Memory B cell (primary cell): ENCODE results near the gene RNF168.
A peak's percentile ranks its signal among the peaks of the same experiment; 100 is the strongest.
"Not testable (repeated sequence)": the region's sequence is repeated elsewhere in the genome, so short reads cannot be mapped to it uniquely, and the experiment has no call there.

ENCODE experiments used
- ATAC-seq: fragments of 150-1000 bp; cut with Tn5 transposase; 2 replicates; pipeline ENCODE4 v1.10.0; 2021; ENCODE audit warnings: low read depth, mild to moderate bottlenecking, moderate library complexity
- DNase-seq, 2 donors: peaks; one replicate each; pipeline ENCODE4 v3.0.0; 2022; ENCODE audit warnings: low spot score in 2 of 2
- H3K27ac Mint-ChIP-seq: one replicate; pipeline ENCODE4 v1.8.0; 2022; ENCODE audit warnings: mild to moderate bottlenecking, moderate library complexity, mixed read lengths
- H3K27me3 Mint-ChIP-seq: one replicate; pipeline ENCODE4 v1.8.0; 2022; ENCODE audit warnings: mixed read lengths
- H3K36me3 Mint-ChIP-seq: one replicate; pipeline ENCODE4 v1.8.0; 2022; ENCODE audit warnings: mild to moderate bottlenecking, mixed read lengths
- H3K4me1 Mint-ChIP-seq: one replicate; pipeline ENCODE4 v1.8.0; 2022; ENCODE audit warnings: mixed read lengths
- H3K4me3 Mint-ChIP-seq: one replicate; pipeline ENCODE4 v1.8.0; 2022; ENCODE audit warnings: mild to moderate bottlenecking, moderate library complexity, mixed read lengths
- H3K9me3 Mint-ChIP-seq: one replicate; pipeline ENCODE4 v1.8.0; 2022; ENCODE audit warnings: mixed read lengths

RNF168 gene

DNA sequence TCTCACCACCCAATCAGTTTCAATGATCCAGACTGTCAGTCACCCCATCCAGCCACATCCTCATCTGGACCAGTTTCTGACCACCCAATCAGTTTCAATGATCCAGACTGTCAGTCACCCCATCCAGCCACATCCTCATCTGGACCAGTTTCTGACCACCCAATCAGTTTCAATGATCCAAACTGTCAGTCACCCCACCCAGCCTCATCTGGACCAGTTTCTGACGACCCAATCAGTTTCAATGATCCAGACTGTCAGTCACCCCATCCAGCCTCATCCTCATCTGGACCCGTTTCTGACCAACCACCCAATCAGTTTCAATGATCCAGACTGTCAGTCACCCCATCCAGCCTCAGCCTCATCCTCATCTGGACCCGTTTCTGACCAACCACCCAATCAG lies 33.4 kb downstream of the RNF168 start:
- not testable (repeated sequence) for H3K9me3 Mint-ChIP-seq, H3K4me1 Mint-ChIP-seq, H3K27ac Mint-ChIP-seq, DNase-seq, H3K27me3 Mint-ChIP-seq, H3K4me3 Mint-ChIP-seq, ATAC-seq
- H3K36me3 Mint-ChIP-seq, result peaks cover 24% of the 10 kb centered on the region

DNA sequence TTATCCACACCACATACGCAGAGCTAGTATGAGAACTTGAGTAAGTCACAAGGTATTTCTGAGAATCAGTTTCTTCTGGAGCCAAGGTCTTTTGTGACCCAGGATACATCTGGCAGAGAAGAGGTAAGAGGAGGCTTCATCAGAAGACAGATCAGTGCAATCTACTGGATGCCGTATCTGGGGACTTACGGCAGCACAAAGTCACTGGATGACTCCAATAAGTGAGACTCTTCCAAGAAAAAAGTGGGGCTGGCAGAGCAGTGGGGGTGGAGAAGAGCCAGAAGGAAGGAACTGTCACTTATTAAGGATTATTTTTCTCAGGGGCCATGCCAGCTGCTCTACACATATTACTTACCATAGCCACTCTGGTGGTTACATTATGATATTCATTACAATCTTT lies 39.8 kb downstream of the RNF168 start:
- Mint-ChIP-seq H3K27me3 (no peaks in the 10 kb centered on the region), H3K4me3 (no peak overlapping the region), H3K4me1 (peaks cover 3% of the 10 kb centered on the region), H3K36me3 (peaks cover 21% of the 10 kb centered on the region), H3K9me3 (peaks cover 13% of the 10 kb centered on the region), H3K27ac (no peak overlapping the region)
- no peak for ATAC-seq
- no peak for DNase-seq

DNA sequence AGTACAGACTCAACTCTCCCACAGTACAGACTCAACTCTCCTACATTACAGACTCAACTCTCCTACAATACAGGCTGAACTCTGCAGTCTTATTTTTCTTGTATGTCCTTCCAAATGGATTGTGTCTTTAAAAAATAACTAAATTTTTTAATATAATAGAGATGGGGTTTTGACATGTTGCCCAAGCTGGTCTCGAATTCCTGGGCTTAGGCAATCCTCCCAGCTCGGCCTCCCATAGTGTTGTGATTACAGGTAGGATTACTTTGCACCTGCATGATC lies 40.2 kb downstream of the RNF168 start:
- H3K36me3 Mint-ChIP-seq, result peaks cover 21% of the 10 kb centered on the region
- no peak overlapping the region for H3K4me3 Mint-ChIP-seq
- no peaks in the 10 kb centered on the region for H3K27me3 Mint-ChIP-seq
- DNase-seq, result no peak
- ATAC-seq, result no peak
- H3K9me3 Mint-ChIP-seq, result peaks cover 13% of the 10 kb centered on the region
- H3K27ac Mint-ChIP-seq, result no peak overlapping the region
- H3K4me1 Mint-ChIP-seq, result peaks cover 3% of the 10 kb centered on the region

- not testable (repeated sequence) for DNase-seq, H3K4me1 Mint-ChIP-seq, H3K27me3 Mint-ChIP-seq, ATAC-seq, H3K27ac Mint-ChIP-seq, H3K4me3 Mint-ChIP-seq
- Mint-ChIP-seq H3K9me3 (peaks cover 13% of the 10 kb centered on the region), H3K36me3 (peaks cover 20% of the 10 kb centered on the region)
Observed at GRCh38 chr3:196462680-196463477, 40.7 kb downstream of the RNF168 start.

- no peak for ATAC-seq
- peaks cover 16% of the 10 kb centered on the region for H3K36me3 Mint-ChIP-seq
- peaks cover 3% of the 10 kb centered on the region for H3K4me1 Mint-ChIP-seq
- H3K9me3 Mint-ChIP-seq, result peaks cover 11% of the 10 kb centered on the region
- no peak overlapping the region for H3K4me3 Mint-ChIP-seq
- DNase-seq, result no peak
- H3K27me3 Mint-ChIP-seq, result no peaks in the 10 kb centered on the region
- no peak overlapping the region for H3K27ac Mint-ChIP-seq
Observed at GRCh38 chr3:196458063-196458462, 45.5 kb downstream of the RNF168 start.

DNA sequence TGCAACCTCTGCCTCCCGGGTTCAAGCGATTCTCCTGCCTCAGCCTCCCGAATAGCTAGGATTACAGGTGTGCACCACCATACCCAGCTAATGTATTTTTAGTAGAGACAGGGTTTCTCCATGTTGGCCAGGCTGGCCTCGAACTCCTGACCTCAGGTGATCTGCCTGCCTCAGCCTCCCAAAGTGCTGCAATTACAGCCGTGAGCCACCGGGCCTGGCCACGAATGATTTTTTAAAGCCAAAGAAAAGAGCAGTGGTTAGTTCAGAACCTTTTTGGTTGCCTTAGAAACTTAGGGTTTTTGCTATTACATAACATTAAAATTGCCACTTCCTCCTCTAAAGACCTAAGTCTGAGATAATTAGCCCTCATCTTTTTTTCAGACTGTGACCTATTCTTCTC lies 46.1 kb downstream of the RNF168 start:
- not testable (repeated sequence) for H3K4me1 Mint-ChIP-seq, H3K27me3 Mint-ChIP-seq, H3K9me3 Mint-ChIP-seq, DNase-seq, H3K4me3 Mint-ChIP-seq, H3K27ac Mint-ChIP-seq
- peak; percentile 74 for ATAC-seq
- peaks cover 12% of the 10 kb centered on the region for H3K36me3 Mint-ChIP-seq

GRCh38 chr3:196454935-196455334 lies 48.6 kb downstream of the RNF168 start:
- Mint-ChIP-seq H3K27me3 (no peaks in the 10 kb centered on the region), H3K36me3 (peaks cover 3% of the 10 kb centered on the region), H3K9me3 (no peaks in the 10 kb centered on the region), H3K27ac (no peak overlapping the region), H3K4me1 (no peaks in the 10 kb centered on the region), H3K4me3 (no peak overlapping the region)
- no peak for ATAC-seq
- DNase-seq, result no peak

DNA sequence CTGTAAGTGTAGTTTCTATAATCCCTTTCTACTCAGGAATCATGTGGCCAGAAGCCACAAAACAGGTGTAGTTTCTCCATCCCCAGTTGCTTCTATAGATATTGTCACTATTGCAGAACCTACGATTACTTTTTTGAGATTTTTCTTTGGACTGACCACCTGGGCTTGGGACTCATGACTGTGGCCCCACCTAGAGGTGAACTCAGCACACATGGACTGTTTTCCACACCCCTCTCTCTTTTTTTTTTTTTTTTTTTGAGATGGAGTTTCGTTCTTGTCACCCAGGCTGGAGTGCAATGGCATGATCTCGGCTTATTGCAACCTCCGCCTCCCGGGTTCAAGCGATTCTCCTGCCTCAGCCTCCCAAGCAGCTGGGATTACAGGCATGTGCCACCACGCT lies 58.2 kb downstream of the RNF168 start:
- H3K36me3 Mint-ChIP-seq, H3K27me3 Mint-ChIP-seq, DNase-seq, H3K4me1 Mint-ChIP-seq, H3K4me3 Mint-ChIP-seq, ATAC-seq, H3K27ac Mint-ChIP-seq, H3K9me3 Mint-ChIP-seq: not testable (repeated sequence)

DNA sequence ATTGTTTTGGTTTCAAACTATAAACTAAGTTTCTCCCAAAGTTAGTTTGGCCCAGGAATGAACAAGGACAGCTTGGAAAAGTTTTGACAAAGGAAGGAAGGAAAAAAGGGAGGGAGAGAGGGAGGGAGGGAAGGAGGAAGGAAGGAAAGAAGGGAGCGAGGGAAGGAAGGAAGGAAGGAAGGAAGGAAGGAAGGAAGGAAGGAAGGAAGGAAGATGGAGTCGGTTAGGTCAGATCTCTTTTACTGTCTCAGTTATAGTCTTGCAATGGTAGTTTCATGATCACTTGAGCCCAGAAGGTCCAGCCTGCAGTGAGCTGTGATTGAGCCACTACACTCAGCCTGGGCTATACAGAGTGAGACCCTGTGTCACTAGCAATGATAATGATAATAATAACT lies 59.1 kb downstream of the RNF168 start:
- H3K4me3 Mint-ChIP-seq, result no peak overlapping the region
- H3K9me3 Mint-ChIP-seq, result no peaks in the 10 kb centered on the region
- H3K27me3 Mint-ChIP-seq, result no peaks in the 10 kb centered on the region
- DNase-seq, result no peak
- no peak overlapping the region for H3K27ac Mint-ChIP-seq
- H3K4me1 Mint-ChIP-seq, result peaks cover 17% of the 10 kb centered on the region
- no peaks in the 10 kb centered on the region for H3K36me3 Mint-ChIP-seq
- ATAC-seq, result no peak

DNA sequence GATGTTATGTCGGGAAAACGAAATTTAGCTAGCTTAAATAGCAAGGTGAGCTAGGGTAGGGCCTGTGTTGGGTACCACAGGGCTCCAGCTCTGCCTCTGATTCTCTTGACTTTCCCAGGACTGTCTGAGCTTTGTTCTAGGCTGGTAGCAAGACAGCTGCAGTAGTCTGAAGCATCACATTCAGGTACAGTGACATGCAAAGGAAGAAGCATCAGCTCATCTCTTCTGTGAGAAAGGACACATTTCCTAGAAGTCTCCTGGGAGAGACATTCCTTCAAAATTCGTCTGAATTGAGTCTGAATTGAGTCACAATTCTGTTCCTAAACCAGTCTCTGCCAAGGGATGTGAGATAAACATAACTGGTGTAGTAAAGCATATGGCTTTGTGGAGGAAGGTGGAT lies 62.9 kb downstream of the RNF168 start:
- Mint-ChIP-seq H3K27ac (no peak overlapping the region), H3K36me3 (no peaks in the 10 kb centered on the region), H3K4me1 (peaks cover 17% of the 10 kb centered on the region), H3K27me3 (no peaks in the 10 kb centered on the region), H3K9me3 (no peaks in the 10 kb centered on the region), H3K4me3 (no peak overlapping the region)
- no peak for ATAC-seq
- no peak for DNase-seq

GRCh38 chr3:196440041-196440537 lies 63.5 kb downstream of the RNF168 start:
- Mint-ChIP-seq H3K27ac (peak overlapping the region; percentile 11), H3K27me3 (no peaks in the 10 kb centered on the region), H3K9me3 (no peaks in the 10 kb centered on the region), H3K4me1 (peaks cover 17% of the 10 kb centered on the region), H3K36me3 (no peaks in the 10 kb centered on the region), H3K4me3 (no peak overlapping the region)
- DNase-seq (no peak), ATAC-seq (peak; percentile 32)

- Mint-ChIP-seq H3K4me1 (peaks cover 15% of the 10 kb centered on the region), H3K27me3 (no peaks in the 10 kb centered on the region), H3K27ac (peak within 1 kb of the TSS; percentile 96), H3K36me3 (peaks cover 2% of the 10 kb centered on the region), H3K4me3 (peak within 1 kb of the TSS; percentile 95), H3K9me3 (no peaks in the 10 kb centered on the region)
- peak; percentile 91 to 95 for DNase-seq
- ATAC-seq, result peak; percentile 83
Observed at GRCh38 chr3:196432137-196432879, 71.3 kb downstream of the RNF168 start, which contains the start of gene UBXN7. TSS of gene UBXN7 (minus strand) at chr3:196432427. CDS start at chr3:196432399, 28 bp downstream.

DNA sequence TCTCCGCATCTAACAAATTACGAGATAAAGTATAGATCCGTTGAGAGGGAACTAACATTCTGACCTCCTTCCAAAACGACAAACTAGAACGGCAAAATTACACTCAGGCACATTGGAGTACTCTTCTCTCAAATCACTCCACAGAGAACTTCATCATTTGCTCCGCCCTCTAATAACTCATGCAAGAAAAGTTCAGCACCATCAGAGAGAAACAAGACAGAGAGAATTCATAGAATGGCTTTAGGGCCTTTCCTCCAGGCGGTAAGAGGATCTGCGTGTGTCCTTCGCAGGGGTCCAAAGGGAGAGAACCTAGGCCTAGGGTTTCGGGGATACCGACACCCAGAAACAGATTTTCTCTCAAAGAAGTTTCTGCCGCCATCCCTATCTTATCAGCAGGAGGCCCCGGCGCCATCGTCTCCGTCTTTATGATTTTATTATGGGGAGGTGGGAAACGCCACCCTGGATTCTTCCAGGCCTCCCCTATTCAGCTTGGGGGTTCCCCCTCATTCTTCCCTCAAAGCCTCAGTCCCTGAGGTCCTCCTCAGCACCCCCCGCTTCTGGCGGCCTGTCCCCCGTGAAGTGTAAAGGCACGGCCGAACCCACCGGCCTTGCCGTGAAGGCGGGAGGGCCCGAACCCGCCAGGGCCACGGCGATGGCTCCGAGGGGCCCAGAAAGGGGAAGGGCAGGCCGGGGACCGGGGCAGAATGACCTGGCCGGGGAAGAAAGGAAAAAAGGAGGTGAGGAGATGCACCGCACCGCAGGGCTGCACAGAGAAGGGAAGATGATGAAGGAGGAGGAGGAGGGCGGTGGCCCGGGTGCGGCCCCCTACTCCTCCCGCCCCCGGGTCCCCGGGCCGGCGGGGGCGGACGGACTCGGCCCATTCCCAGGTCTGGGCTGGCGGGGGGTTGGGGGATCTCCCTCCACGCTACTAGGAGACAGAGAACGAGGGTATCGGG lies 72.1 kb downstream of the RNF168 start:
- Mint-ChIP-seq H3K27me3 (no peaks in the 10 kb centered on the region), H3K36me3 (peaks cover 4% of the 10 kb centered on the region), H3K4me3 (peak overlapping the region; percentile 95), H3K27ac (peak overlapping the region; percentile 96), H3K9me3 (no peaks in the 10 kb centered on the region), H3K4me1 (peaks cover 15% of the 10 kb centered on the region)
- peak; percentile 36 to 54 for DNase-seq
- peak; percentile 36 for ATAC-seq

DNA sequence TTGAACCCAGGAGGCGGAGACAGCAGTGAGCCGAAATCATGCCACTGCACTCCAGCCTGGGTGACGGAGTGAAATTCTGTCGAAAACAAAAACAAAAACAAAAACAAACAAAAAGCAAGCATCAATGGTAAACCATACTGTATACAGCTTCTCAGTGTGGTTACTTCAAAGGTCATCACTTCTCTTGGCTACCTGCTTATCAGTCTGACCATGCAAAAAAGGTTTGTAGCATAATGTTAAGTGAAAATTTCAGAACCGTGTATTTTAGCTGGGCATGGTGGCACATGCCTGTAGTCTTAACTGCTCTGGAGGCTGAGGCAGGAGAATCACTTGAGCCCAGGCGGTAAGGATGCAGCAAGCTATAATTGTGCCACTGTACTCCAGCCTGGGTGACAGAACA lies 75.5 kb downstream of the RNF168 start:
- no peaks in the 10 kb centered on the region for H3K9me3 Mint-ChIP-seq
- H3K4me3 Mint-ChIP-seq, result no peak overlapping the region
- ATAC-seq (no peak), DNase-seq (no peak)
- peaks cover 14% of the 10 kb centered on the region for H3K36me3 Mint-ChIP-seq
- H3K27me3 Mint-ChIP-seq, result no peaks in the 10 kb centered on the region
- H3K4me1 Mint-ChIP-seq, result peaks cover 24% of the 10 kb centered on the region
- H3K27ac Mint-ChIP-seq, result no peak overlapping the region
